CMK (cell line): ENCODE data around the gene PMF1.

Experiments used
- DNase-seq: peaks from one replicate; pipeline ENCODE4 v3.0.0-alpha.2; 2010; ENCODE audit warnings: low read depth

Gene PMF1

DNA sequence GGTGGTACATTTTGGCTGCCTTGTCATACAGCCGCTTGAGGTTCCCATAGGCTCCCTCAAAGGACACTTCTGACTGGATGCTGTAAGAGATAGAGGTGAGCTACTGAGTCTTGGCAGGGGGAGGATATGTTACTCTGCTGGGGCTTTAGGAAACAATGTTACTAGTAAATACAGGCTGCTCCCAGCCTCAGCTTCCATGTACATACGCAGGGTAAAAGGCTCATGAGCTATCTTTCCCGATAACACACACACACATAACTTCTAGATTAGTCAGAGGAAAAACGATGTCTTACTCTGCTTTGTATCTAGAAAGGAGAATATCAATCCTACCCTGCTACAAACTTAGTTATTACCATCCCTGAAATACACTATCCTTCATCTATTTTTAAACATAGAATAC lies 55.5 kb downstream of the PMF1 start:
- DNase-seq, result no peak

DNA sequence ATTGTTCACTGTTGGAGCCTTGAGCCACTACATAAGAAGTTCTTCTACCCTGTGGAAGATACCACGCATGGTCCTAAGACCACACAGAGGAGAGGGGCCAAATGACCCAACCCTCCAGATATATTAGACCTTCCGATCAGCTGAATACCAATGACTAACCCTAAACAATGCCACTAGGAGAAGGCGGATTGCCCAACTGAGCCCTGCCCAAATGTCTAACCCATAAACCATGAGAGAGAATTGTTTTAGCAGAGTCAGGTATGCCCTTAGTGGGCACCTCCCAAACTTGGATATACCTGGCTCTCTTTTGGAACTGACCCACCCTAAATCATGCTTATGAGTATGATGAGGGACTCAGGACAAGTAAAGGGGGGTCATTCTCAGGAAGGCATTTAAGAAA lies 57.5 kb downstream of the PMF1 start:
- DNase-seq, result no peak

DNA sequence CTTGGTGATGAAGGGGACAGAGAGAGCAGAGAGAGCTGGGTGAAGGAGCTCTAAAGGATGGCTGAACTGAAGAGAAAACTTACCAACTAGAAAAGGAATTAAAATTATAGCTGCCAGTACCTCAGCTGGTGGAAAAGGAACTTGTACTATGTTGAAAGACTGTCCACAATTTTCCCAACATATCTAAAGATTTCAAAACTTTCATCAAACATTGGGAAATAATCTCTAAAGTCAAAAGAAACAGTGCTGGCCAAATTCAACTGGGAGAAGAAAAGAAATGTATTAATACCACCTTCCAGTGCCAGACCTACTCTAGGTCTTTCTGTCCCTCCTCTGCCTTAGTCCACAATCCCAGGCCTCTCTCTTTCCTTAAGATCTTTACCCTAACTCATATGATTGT lies 63.7 kb downstream of the PMF1 start:
- no peak for DNase-seq

DNA sequence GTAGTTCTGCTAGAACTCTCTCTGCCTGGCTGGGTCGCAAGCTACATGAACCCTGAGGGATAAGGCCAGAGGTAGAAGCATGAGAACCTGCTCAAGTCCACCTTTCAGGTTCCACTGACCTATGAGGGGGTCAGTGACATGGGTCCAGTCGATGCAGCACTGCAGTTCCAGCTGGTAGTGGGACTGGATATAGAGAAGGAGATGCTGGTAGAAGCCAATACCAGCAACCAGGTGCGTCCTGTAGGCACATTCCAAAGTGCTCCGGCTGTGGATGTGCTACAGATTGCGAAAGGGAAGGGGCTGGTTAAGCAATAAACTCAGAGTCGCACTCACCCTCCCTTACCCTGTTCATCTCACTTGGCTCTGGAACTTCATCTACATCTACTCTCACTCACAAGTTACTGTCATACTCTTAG lies 64.2 kb downstream of the PMF1 start:
- DNase-seq, result no peak

DNA sequence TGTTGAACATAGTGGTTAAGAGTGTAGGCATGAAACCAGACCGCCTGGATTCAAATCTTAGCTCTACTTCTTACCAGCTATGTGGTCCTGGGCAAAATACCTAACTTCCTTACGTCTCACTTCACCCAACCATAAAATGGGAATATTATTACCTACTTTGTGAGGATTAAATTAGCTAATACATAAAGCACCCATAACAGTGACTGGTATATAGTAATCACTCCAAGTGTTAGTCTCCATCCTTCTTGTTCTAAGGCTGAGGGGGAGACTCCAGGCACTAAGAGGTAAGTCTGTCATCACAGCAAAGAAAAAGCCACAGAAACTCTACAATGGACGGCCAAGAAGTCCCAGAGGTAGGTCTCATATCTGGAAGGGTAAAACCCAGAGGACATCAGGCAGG lies 67.0 kb downstream of the PMF1 start:
- DNase-seq, result no peak

DNA sequence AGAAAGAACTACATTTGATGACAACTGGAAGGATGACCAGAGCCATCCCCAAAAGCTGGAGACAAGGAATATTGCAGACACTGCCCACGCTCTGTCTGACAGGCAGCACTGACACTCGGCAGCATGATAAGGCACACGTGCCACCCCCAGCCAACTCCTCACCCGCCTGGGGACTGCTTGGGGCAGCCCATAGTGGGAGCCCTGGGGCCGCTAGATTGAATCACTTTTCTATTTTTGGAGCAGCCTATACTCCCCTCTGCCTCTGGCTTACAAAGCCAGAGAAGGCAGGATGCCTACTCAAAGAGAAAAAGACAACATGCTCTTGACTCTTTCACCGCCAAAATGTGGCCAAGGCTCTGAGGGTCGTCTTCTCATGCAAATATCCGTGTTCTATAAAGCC lies 68.5 kb downstream of the PMF1 start:
- DNase-seq, result no peak

DNA sequence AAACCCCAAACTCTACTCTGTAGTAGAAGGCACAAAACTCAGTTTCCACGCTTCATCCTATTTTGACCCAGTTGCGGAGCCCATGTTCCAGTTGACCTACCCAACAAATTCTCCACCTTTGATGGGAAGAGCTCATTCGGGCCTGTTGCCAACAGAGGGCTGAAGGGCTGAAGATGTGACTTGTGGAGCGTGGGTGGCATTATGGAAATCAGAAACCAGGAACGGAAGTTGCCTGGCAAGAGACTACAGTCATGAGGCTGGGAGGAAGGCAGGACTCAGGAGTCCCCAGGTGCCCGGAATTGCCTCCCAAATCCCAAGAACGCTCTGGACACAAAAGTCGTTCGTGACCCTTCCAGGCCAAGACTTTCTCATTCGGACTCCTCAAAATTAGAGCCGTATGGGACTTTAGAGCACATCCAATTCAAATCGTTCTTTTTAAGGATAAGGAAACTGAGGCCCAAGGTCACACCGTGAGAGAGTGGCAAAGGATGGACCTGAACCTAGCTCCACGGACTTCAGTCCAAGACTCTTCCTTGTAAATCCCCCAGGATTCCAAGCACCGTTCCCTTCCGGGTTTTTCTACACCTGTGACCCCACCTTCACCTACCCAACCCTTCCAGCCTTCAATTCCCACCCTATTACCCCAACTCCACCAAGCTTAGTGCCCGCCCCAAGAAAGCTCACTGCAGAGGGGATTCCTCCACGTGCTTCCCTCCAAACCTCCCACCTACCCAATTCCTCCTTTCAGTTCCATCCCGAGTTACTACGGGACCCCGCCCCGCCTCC lies 69.1 kb downstream of the PMF1 start:
- DNase-seq, result no peak

DNA sequence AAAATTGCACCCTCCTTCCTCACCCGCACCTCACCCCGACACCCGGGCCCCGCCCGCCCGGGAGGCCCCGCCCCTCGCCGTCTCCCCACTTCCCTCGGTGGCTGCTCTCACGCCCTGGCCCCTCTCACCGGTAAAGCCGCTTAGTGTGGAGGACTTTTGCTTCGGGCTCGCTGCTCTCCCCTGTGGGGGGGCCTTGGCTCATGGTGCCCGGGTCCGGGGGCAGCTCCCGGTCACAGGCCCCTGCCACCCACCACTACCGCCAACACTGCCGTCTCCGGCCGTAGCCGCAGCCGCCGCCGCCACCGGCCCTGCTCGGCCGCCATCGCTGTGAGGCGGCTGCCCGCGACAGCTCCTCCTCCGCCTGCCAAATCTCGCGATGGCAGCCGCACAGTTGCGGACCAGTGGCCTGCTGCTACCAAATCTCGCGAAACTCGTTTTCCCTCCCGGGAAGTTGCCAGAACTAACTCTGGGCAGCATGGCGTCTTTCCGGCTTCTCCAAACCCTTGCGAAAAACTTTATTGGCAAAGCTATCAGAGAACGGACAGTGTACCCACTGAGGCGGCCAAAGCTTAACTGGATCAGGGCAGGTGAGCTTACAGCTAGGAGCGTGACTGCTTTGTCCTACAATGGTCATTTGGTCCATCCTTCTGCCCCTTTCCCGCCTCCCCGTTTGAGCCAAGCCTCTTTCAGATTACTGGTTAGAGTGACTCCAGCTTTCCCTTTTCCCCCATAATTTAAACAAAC lies 69.8 kb downstream of the PMF1 start, which contains the start of gene SMG5:
Gene SMG5, minus strand, starts transcription at position 347 of the 744 bp plus-strand sequence. Its CDS starts 145 bp downstream, at position 202.
- peak; percentile 81 for DNase-seq

DNA sequence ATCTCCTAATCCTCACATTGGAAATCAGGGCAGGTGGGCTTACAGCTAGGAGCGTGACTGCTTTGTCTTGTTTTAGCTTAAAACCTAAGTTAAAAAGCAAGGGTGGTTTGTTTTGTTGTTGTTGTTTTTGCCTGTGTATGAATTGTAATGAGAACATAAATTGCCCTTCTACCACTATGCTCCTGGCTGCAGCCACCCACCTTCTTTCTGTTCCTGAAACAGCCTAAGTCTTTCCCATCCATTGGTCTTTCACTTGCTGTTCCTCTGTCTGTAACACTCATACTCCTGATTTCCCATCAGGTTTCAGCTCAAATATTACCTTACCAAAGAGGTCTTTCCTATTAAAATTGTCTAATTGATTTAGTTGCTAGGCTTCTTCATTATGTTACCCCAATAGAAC lies 70.7 kb downstream of the PMF1 start:
- no peak for DNase-seq

DNA sequence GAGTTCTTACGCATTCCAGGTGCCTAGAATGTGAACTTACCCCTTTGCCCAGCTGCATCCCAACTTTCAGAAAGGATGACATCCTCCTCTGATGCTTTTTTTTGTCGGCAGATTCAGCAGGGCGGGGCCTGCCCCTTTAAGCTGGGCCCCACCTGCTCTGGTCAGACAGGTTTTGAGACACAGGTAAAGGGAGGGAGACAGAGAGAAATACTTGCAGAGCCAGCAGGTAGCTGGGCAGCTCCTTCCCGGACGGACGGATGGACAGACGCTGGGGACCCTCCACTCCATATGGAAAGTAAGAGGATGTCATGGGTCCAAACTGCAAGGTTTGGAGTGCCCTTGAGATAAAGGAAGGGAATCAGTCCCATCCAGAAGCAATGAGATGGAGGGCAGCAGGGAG lies 71.3 kb downstream of the PMF1 start, which contains the start of gene TMEM79:
Gene TMEM79, plus strand, starts transcription at position 214 of the 400 bp plus-strand sequence. CDS start 902 bp downstream, outside the sequence.
- no peak for DNase-seq

DNA sequence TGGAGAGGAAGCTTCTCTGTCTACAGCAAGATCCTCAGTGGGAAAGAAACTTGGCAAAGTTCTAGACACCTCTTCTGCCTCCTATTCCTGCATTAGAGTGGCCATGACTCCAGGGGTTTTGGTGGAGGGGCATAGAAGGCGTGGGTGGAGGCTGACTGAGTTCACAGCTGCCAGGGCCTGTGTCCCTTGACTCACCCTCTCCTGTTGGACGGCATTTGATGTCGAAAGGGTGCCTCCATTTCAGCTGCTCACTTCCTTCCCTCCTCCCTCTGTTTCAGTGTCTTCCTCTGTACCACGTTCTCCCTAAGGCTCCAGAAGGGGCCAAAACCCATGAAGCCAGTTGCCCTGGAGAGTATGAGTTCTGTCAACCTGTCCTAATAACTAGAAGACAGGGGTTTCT lies 72.0 kb downstream of the PMF1 start:
- no peak for DNase-seq

DNA sequence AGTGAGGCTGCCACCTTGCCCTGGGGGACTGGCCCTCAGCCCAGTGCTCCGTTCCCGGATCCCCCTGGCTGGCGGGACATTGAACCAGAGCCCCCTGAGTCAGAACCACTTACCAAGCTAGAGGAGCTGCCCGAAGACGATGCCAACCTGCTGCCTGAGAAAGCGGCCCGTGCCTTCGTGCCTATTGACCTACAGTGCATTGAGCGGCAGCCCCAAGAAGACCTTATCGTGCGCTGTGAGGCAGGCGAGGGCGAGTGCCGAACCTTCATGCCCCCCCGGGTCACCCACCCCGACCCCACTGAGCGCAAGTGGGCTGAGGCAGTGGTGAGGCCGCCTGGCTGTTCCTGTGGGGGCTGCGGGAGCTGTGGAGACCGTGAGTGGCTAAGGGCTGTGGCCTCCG lies 72.6 kb downstream of the PMF1 start:
- no peak for DNase-seq

DNA sequence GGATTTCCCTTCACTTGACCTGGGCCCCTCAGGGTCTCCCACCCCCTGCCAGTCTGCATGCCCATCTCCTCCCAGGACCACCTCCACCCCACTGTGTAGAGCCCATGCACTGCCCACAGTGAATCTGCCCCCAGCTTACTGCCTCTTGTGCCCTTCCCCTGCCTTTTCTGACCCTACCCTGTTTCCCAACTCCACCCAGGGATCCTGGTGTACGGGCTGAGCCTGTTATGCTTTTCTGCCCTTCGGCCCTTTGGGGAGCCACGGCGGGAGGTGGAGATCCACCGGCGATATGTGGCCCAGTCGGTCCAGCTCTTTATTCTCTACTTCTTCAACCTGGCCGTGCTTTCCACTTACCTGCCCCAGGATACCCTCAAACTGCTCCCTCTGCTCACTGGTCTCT lies 73.3 kb downstream of the PMF1 start:
- no peak for DNase-seq
